ENCODE data around the gene SMCO2. TPM values are rescaled to one million over a fixed set of nuclear protein-coding genes. Genes with fewer than 3 reads are reported as not detected.
"Not testable (repeated sequence)": the region's sequence is repeated elsewhere in the genome, so short reads cannot be mapped to it uniquely, and the experiment has no call there.

Gene SMCO2
- polyA plus RNA-seq, 3 donors, result 0.23 to 0.92 (median 0.50) TPM

GRCh38 chr12:27524839-27525753 lies 78.6 kb downstream of the SMCO2 start:
- no peak for DNase-seq

GRCh38 chr12:27527512-27527911 lies 81.0 kb downstream of the SMCO2 start:
- no peak for DNase-seq

GRCh38 chr12:27528788-27529187 lies 82.3 kb downstream of the SMCO2 start:
- DNase-seq, result no peak

DNA sequence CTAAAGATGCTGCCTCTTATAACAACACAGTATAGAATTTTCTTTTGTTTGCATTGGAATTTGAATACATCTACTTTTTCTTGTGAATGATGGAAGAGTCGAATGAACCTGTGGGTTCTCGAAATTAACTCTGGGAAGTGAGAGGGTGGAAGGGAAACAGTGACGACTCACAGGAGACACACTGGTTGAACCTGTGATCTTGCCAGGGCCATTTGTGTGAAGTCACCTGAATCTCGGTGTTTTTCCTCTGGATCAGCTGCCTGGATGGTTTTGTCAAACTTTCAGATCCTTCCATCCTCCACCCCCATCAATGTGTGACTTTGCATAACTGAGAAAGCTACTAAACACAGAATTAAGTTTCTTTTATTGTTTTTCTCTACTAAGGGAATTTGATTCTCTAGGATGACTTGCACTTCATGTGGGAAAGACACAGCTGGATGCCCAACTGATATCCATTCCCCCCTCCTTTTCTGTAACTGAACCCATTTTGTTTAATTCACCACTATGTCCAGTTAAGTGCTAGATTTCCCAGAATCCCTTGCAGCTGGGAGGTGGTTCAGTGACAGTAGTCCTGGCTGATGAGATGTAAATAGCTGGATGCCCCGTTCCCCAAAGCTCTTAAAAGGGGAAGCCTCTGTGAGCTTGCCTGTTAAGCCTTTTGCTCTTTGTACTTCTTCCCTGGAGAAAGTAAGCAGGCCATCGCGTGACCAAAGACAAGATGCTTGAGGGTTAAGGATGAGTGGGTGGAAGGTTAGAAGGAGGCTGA lies 83.8 kb downstream of the SMCO2 start:
- DNase-seq, result no peak

GRCh38 chr12:27531896-27532295 lies 85.4 kb downstream of the SMCO2 start:
- no peak for DNase-seq

- DNase-seq, result no peak
Measured at GRCh38 chr12:27534060-27534764, 87.7 kb downstream of the SMCO2 start.

GRCh38 chr12:27534765-27535161 lies 88.2 kb downstream of the SMCO2 start:
- DNase-seq, result no peak

DNA sequence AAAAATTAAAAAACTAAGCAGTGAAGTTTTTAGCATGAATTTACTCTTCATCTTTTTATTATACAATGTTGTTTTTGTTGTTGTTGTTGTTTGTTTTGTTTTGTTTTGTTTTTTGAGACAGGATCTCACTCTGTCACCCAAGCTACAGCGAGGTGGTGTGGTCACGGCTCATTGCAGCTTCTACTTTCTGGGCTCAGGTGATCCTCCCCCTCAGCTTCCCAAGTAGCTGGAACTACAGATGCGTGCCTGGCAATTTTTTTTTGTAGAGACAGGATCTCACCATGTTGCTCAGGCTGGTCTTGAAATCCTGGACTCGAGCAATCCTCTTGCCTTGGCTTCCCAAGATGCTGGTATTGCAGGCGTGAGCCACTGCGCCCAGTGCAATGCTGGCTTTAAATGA lies 88.8 kb downstream of the SMCO2 start:
- DNase-seq, result no peak

GRCh38 chr12:27537855-27538675 lies 91.5 kb downstream of the SMCO2 start:
- no peak for DNase-seq

DNA sequence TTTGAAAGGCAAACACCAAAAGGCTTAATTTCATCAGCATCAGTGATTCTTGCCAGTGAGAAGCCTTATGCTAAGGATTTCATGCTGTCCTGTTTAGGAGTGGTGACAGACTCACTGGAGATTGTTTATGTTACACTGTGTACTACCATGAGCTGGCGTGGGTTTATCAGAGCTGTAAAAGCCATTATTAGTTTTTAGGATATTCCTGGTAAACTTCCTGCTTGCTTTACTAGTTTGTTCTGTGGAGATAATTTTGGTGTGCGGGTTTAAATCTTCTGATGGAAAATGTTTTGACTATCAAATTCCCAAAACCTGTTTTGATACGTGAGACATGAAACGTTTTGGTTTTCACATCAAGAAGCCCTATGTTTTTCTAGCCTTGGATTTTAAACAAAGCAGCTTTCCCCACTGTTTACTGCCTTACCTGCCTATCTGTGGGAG lies 92.7 kb downstream of the SMCO2 start:
- DNase-seq, result no peak

- no peak for DNase-seq
Measured at GRCh38 chr12:27541031-27541719, 94.6 kb downstream of the SMCO2 start.

- no peak for DNase-seq
Measured at GRCh38 chr12:27542628-27543027, 96.1 kb downstream of the SMCO2 start.

DNA sequence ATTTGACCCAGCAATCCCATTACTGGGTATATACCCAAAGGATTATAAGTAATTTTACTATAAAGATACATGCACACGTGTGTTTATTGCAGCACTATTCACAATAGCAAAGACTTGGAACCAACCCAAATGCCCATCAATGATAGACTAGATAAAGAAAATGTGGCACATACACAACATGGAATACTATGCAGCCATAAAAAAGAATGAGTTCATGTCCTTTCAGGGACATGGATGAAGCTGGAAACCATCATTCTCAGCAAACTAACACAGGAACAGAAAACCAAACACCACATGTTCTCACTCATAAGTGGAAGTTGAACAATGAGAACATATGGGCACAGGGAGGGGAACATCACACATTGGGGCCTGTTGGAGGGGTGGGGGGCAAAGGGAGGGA lies 98.3 kb downstream of the SMCO2 start:
- DNase-seq, result not testable (repeated sequence)

DNA sequence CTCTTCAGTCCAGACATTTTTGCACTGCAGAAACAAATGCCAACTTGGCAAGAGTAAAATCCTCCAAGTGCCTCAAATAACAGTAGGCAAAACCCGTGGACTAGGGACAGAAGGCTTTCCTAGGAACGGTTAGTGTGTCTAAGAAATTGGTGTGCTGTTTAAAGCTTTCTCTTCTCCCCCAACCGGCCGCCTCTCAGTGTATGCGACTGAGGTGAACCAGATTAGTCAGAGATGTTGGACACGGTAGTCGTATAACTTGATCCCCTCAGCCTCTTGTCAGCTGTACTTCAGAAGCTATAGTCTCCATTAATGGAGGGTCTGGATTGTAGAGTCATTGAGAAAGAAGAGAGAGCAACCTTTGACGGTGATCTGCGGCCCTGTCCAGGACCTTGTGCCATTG lies 99.1 kb downstream of the SMCO2 start:
- DNase-seq, result no peak

DNA sequence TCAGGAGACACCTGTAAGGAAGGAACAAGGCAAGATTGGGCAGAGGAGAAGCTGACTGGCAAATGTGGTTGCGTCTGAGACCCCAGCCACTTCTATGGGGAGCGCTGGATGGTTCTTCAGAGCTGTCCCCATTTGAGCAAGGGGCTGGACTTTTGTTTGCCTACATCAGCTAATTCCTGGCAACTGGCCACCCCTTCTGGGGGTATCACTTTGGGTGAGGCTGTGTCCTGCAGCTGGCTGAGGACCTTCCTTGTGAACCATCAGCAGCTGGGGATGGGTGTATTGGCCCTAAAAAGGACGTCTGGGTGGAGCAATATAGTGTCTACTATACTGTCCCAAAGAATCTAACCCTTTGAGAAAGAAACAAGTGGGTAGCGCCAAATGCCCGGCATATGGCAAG lies 101.1 kb downstream of the SMCO2 start:
- no peak for DNase-seq

- no peak for DNase-seq
Measured at GRCh38 chr12:27548301-27549199, 102.0 kb downstream of the SMCO2 start.

DNA sequence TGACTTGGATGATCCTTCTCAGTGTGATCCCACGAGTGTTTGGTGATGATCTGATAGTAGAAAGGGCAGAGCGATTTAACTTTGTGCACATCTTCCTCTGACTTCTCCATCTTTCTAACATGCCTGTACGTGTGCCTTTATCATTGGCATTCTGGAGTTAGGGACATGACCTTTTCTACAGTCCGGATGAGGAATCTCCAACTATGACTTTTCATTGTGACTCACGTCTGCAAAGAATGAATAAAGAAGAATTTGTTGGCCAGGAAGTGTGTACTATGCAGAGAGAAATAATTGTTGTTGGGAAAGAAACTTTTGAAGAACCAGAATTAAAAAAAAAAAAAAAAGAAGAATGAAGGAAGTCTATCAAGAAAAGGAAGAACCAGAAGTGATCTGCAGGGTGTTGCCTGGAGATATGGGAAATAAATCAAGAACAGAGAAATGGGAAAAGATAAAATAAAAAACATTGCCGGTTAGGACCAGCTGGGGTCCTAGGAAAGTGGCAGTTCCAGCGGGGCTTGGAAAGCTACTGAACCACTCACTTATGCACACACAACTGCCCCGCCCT lies 102.8 kb downstream of the SMCO2 start:
- no peak for DNase-seq

DNA sequence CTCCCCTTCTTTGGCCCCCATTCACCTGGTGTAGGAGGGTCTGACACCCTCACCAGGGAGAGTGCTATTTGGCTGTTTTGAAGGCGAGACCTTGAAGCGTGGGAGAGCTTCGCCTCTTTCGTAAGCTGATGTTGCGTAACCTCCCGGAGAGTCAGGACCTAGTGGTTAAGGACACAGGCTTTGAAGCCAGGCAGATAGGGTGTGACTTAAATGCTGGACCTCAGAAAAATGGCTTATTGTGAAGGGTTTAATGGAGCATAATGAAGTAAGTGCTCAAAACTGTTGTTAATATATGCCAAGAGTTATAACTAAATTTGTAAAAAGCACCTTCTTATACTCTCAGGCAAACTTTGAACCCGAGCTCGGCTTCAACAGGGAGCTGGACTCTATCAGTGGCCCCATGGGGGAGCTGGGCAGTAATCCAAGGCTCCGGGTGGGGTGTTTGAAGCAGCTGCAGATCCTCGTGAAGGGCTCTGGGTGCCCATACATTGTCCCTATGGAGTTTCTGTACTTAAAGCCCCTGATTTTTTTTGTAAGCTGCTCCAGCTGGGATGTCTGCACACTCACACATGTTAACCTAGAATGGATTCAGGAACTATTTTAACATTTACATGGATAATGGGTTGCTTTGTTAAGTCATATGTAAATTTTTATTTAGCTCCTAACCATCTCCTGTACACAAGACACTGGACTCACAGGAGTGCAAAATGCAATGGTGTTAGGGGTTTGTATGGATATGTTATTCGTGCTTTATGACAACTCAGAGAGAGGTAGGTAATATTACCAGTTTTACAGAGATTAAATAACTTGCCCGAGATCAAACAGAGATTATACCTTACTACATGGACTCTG lies 103.5 kb downstream of the SMCO2 start:
- DNase-seq, result peak; percentile 85

DNA sequence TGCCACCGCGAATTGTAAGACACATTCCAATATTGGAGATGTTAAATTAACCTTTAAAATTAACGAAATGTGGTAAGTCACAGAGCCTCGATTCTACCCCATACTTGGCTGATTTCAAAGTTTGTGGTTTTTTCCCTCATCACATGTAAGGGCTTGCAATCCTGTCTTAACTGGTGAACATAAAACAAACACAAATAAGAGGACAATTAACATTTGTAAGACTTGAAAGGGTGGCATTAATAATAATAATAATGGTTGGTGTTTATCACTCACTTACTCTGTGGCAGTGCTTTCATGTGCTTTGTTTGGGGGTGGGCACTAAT lies 104.1 kb downstream of the SMCO2 start:
- DNase-seq, result no peak

Measured in renal pelvis (tissue), 4 donors.